ENCODE measurements around the gene TUBG1.
A peak's percentile ranks its signal among the peaks of the same experiment; 100 is the strongest.

GRCh38 chr17:42561897-42562387 lies 47.5 kb upstream of the TUBG1 start, which contains the start of gene COASY:
- no peak for TF ChIP-seq CTCF (IDR thresholded peaks at IDR 0.05)
- TF ChIP-seq POLR2AphosphoS5 (IDR thresholded peaks at IDR 0.05) = peak; percentile 71 to 94 (median 88)

Data from sigmoid colon (tissue), 4 donors.